Stimulated activated CD8-positive, alpha-beta memory T cell treated with anti-CD3 and anti-CD28 coated beads, Interleukin-12 subunit alpha, Interleukin-12 subunit beta, amount 100 ng/mL, for 24 hours (primary cell): ENCODE data around the gene ADAMTSL5.
"Not testable (repeated sequence)": the region's sequence is repeated elsewhere in the genome, so short reads cannot be mapped to it uniquely, and the experiment has no call there.

Experiments
- DNase-seq: peaks from one replicate; pipeline ENCODE4 v3.0.0-alpha.2; 2020; ENCODE audit errors: extremely low read depth

Gene ADAMTSL5, protein sequence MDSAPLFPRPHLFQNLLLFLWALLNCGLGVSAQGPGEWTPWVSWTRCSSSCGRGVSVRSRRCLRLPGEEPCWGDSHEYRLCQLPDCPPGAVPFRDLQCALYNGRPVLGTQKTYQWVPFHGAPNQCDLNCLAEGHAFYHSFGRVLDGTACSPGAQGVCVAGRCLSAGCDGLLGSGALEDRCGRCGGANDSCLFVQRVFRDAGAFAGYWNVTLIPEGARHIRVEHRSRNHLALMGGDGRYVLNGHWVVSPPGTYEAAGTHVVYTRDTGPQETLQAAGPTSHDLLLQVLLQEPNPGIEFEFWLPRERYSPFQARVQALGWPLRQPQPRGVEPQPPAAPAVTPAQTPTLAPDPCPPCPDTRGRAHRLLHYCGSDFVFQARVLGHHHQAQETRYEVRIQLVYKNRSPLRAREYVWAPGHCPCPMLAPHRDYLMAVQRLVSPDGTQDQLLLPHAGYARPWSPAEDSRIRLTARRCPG

DNA sequence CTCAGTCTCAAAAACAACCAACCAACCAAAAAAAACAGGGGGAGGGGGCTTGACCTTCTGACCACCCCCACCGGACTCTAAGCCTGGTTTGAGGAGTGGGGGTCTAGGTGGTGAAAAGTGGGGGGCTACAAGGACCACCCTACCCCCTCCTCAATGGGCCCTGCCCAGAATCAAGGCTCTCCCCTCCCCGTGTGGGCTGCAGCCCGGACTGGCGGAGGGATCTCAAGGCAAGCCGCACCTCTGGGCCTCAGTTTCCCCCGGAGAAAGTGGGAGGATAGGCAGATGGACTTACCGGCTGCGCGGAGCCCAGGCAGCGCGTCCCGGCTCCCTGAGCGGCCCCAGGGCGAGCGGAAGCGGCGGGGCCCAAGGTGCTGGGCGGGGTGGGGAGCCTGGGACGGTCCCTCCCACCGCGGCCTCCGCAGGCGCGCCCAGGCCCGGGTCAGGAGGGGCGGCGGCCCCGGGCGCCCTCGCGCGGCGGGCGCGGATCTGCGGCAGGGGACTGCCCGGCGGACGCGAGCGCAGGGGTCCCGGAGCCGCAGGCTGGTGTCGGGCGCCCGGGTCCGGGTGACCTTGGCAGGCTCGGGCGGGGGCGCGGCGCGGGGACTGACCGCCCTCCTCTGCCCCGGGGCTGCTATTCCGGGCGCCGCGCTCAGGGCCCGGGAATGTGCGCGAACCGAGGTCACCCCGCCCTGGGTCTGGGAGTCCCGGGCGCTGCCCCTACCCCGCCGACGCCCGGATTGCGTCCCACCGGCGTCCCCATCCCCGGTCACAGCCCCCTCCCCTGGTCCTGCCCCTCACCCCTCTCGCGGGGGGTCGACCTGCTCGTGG is at the start of gene ADAMTSL5:
Gene ADAMTSL5 (minus strand): TSS at position 349 of the 828 bp plus-strand sequence. CDS start 2,076 bp downstream, outside the sequence.
- DNase-seq, result no peak

- no peak for DNase-seq
Observed at GRCh38 chr19:1561236-1561842, 48.5 kb upstream of the ADAMTSL5 start.

GRCh38 chr19:1560286-1560882 is 47.6 kb upstream of the ADAMTSL5 start:
- no peak for DNase-seq

DNA sequence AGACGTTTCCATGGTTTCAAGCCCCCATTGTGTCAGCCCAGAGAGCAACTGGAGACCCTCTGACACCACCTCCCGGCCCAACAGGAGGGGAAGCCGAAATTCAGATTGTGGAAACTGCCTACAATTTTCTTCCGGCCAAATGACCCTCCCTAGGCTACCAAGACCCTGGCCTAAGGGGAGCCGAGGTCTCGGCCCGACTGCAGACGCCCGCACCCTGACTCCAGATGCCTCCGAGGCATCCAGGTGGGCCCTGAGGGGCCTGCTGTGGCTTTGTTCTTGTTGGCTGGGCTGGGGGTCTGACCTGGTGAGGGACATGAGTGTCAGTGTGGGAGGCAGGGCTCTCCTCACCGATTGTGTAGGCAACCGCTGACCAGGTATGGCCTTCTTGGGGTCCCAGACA is 45.7 kb upstream of the ADAMTSL5 start:
- DNase-seq, result no peak

DNA sequence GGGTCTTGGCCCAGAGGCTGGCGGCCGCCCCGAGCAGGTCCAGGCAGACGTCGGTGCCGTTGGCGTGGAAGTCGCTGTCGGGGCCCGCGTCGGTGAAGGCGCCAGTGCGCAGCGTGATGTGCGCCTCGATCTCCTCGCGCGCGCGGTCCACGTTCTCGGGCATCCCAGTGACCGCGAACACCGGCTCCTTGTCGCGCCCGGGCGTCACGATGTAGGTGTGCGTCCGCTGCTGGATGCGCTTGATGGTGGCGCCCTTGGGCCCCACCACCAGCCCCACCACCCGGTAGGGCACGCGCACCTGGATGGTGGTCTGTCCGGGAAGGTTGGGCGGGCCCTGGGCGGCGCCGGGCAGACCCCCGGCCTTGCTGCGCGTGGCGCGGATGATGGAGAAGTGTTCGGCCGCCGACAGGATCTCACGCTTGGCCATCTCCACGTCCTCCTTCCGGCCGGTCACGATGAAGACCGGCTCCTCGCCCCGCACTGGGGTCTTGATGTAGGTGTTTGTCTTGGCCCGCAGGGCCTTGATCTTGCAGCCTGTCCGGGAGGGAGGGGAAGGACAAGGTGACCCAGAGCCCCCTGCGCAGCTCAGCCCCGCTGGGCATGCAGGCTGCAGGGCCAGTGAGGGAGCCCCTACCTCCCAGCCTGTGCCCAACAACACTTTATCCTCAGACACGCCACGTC is 43.7 kb upstream of the ADAMTSL5 start:
- DNase-seq, result no peak

- DNase-seq, result no peak
Observed at GRCh38 chr19:1555487-1556389, 42.9 kb upstream of the ADAMTSL5 start.

DNA sequence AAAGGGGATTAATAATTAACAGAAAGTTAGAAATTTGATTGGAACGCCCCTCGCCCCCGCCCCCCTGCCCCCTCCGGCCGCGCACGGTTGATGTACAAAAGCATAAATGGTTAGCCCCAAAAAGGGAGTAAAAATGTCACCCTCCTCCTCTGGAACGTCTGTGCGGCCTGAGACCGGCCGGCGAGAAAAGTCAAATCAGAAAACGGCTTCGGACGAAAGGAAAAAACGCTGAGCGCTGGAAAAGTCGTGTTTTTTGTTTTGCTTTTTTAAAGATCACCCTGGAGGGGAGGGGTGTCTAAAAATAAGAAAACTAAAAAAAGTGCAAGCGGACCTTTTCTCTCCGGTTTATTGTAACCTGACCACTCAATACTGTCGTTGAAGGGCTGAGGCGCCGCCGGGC is 42.1 kb upstream of the ADAMTSL5 start:
- DNase-seq, result no peak

- DNase-seq, result no peak
Observed at GRCh38 chr19:1553415-1553814, 40.6 kb upstream of the ADAMTSL5 start.

- no peak for DNase-seq
Observed at GRCh38 chr19:1551068-1552040, 38.5 kb upstream of the ADAMTSL5 start.

- DNase-seq, result no peak
Observed at GRCh38 chr19:1549332-1549945, 36.6 kb upstream of the ADAMTSL5 start.

DNA sequence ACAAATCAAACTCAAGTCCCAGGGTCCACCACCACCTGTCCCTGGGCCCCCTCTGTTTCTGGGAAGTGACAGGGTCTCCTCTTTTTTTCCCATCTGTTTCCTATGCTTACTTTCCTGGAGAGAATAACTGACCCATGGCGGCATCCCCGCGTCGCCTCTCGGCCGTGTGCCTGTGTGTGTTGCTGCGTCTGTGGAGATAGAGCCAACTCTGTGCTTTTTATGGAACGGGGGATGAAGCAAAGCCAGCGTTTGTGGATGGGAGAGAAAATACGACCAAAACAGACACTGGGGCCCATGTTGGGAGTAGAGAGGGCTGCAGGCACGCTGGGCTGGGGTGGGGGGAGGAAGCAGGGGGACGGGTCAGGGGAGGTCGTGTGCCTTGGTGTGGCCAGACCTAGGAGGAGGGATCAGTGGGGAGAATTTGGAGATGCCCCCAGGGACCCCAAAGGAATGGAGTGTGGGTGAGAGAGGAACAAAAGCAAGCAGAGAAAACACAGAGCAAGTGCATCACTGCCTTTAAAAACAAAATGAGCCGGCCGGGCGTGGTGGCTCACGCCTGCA is 27.6 kb upstream of the ADAMTSL5 start:
- no peak for DNase-seq

DNA sequence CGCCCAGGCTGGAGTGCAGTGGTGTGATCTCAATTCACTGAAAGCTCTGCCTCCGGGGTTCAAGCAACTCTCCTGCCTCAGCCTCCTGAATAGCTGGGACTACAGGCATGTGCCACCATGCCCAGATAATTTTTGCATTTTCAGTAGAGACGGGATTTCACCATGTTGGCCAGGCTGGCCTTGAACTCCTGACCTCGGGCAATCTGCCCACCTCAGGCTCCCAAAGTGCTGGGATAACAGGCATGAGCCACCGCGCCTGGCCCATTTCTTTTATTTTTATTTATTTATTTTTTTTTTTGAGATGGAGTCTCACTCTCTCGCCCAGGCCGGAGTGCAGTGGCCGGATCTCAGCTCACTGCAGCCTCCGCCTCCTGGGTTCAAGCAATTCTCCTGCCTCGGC is 26.9 kb upstream of the ADAMTSL5 start:
- not testable (repeated sequence) for DNase-seq

GRCh38 chr19:1538978-1539377 is 26.2 kb upstream of the ADAMTSL5 start:
- DNase-seq, result no peak

GRCh38 chr19:1535699-1536098 is 22.9 kb upstream of the ADAMTSL5 start:
- DNase-seq, result not testable (repeated sequence)

GRCh38 chr19:1534972-1535371 is 22.2 kb upstream of the ADAMTSL5 start:
- DNase-seq, result no peak

DNA sequence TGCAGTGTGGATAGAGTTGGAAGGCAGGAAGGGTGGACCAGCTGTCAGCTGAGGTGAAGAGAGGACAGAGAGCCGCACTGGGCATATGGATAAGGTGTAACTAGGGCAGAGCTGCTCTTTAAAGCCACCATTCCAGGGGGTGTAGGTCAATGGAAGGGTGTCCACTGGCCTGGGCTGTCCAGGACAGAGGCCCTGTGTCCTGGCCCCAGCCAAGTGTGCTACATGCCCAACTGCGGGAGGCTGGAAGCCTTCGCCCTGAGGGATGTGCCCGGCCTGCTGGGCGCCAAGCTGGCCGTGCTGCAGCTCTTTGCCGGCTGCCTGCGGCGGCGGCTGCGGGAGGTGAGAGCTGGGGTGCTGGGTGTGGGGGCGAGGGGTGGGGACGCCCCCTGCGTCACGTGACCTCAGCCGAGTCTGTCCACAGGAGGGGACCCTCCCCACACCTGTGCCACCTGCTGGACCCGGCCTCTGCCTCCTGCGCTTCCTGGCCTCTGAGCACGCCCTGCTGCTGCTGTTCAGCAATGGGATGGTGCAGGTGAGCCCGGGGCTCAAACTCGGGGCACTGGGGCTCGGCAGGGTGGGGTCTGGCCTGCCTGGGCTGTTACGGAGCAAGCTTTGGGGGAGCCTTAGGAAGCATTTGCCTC is 20.8 kb upstream of the ADAMTSL5 start:
- DNase-seq, result no peak

DNA sequence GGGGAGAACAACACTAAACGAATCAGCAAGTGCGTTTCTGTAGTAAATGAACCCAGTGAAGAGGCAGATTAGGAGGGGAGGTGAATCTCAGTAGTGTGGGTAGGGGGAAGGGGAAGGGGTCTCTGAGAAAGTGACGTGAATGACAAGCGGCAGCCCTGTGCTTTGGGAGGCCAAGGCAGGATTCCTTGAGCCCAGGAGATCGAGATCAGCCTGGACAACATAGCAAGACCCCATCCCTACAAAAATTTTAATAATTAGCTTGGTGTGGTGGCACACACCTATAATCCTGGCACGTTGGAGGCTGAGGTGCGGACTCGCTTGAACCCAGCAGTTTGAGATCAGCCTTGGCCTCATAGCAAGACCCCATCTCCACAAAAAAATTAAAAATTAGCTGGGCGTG is 19.2 kb upstream of the ADAMTSL5 start:
- no peak for DNase-seq

- no peak for DNase-seq
Observed at GRCh38 chr19:1531587-1531986, 18.8 kb upstream of the ADAMTSL5 start.
